ENCODE data around the gene SWT1. TPM values are rescaled to one million over a fixed set of nuclear protein-coding genes. Genes with fewer than 3 reads are reported as not detected.
A peak's percentile ranks its signal among the peaks of the same experiment; 100 is the strongest.

The SWT1 gene
- total RNA-seq: 10.9 TPM

GRCh38 chr1:185156854-185157598, at the start of gene SWT1, which contains the start of gene TRMT1L:
TSS of gene SWT1 (plus strand) at chr1:185157167. CDS start at chr1:185160842, 3,675 bp downstream.
TSS of gene TRMT1L (minus strand) at chr1:185156953. CDS start at chr1:185156712, 241 bp downstream.
- H3K9me3 ChIP-seq (ENCODE audit: low read depth, low read length): no peaks in the 10 kb centered on the region
- H3K27me3 ChIP-seq (ENCODE audit: insufficient read depth, low read length): no peaks in the 10 kb centered on the region
- H3K4me1 ChIP-seq (ENCODE audit: insufficient read depth, low read length): peaks cover 35% of the 10 kb centered on the region
- H3K4me3 ChIP-seq (ENCODE audit: low read length): peak within 1 kb of the TSS; percentile 89

- H3K4me1 ChIP-seq (ENCODE audit: insufficient read depth, low read length): no peaks in the 10 kb centered on the region
- no peaks in the 10 kb centered on the region for H3K27me3 ChIP-seq (ENCODE audit: insufficient read depth, low read length)
- peaks cover 6% of the 10 kb centered on the region for H3K9me3 ChIP-seq (ENCODE audit: low read depth, low read length)
- no peak overlapping the region for H3K4me3 ChIP-seq (ENCODE audit: low read length)
These were observed 48.6 kb upstream of the SWT1 start for GRCh38 chr1:185108321-185108720.

- Histone ChIP-seq H3K4me3 (ENCODE audit: low read length) (no peak overlapping the region), H3K27me3 (ENCODE audit: insufficient read depth, low read length) (no peaks in the 10 kb centered on the region), H3K9me3 (ENCODE audit: low read depth, low read length) (peaks cover 6% of the 10 kb centered on the region), H3K4me1 (ENCODE audit: insufficient read depth, low read length) (no peaks in the 10 kb centered on the region)
These were observed 46.8 kb upstream of the SWT1 start for GRCh38 chr1:185110145-185110544.

- H3K4me3 ChIP-seq (ENCODE audit: low read length): no peak overlapping the region
- H3K9me3 ChIP-seq (ENCODE audit: low read depth, low read length): peaks cover 6% of the 10 kb centered on the region
- no peaks in the 10 kb centered on the region for H3K27me3 ChIP-seq (ENCODE audit: insufficient read depth, low read length)
- H3K4me1 ChIP-seq (ENCODE audit: insufficient read depth, low read length): no peaks in the 10 kb centered on the region
These were observed 45.1 kb upstream of the SWT1 start for GRCh38 chr1:185111873-185112272.

- Histone ChIP-seq H3K4me3 (ENCODE audit: low read length) (no peak overlapping the region), H3K4me1 (ENCODE audit: insufficient read depth, low read length) (no peaks in the 10 kb centered on the region), H3K9me3 (ENCODE audit: low read depth, low read length) (peaks cover 6% of the 10 kb centered on the region), H3K27me3 (ENCODE audit: insufficient read depth, low read length) (no peaks in the 10 kb centered on the region)
These were observed 44.6 kb upstream of the SWT1 start for GRCh38 chr1:185112356-185112755.

GRCh38 chr1:185129708-185130107, 27.3 kb upstream of the SWT1 start:
- H3K9me3 ChIP-seq (ENCODE audit: low read depth, low read length): peaks cover 6% of the 10 kb centered on the region

GRCh38 chr1:185132534-185132933, 24.4 kb upstream of the SWT1 start:
- peaks cover 6% of the 10 kb centered on the region for H3K9me3 ChIP-seq (ENCODE audit: low read depth, low read length)

More at GRCh38 chr1:185129708-185130107, 27.3 kb upstream of the SWT1 start:
- Histone ChIP-seq H3K27me3 (ENCODE audit: insufficient read depth, low read length) (no peaks in the 10 kb centered on the region), H3K4me3 (ENCODE audit: low read length) (no peak overlapping the region), H3K4me1 (ENCODE audit: insufficient read depth, low read length) (no peaks in the 10 kb centered on the region)

GRCh38 chr1:185137896-185138545, 18.9 kb upstream of the SWT1 start:
- H3K27me3 ChIP-seq (ENCODE audit: insufficient read depth, low read length): no peaks in the 10 kb centered on the region
- H3K9me3 ChIP-seq (ENCODE audit: low read depth, low read length): peaks cover under 1% of the 10 kb centered on the region
- H3K4me1 ChIP-seq (ENCODE audit: insufficient read depth, low read length): no peaks in the 10 kb centered on the region
- no peak overlapping the region for H3K4me3 ChIP-seq (ENCODE audit: low read length)

More at GRCh38 chr1:185132534-185132933, 24.4 kb upstream of the SWT1 start:
- Histone ChIP-seq H3K4me3 (ENCODE audit: low read length) (no peak overlapping the region), H3K4me1 (ENCODE audit: insufficient read depth, low read length) (no peaks in the 10 kb centered on the region), H3K27me3 (ENCODE audit: insufficient read depth, low read length) (no peaks in the 10 kb centered on the region)

- Histone ChIP-seq H3K9me3 (ENCODE audit: low read depth, low read length) (no peaks in the 10 kb centered on the region), H3K4me3 (ENCODE audit: low read length) (no peak overlapping the region), H3K4me1 (ENCODE audit: insufficient read depth, low read length) (no peaks in the 10 kb centered on the region), H3K27me3 (ENCODE audit: insufficient read depth, low read length) (no peaks in the 10 kb centered on the region)
These were observed 17.7 kb upstream of the SWT1 start for GRCh38 chr1:185139246-185139645.

GRCh38 chr1:185144233-185144632, 12.7 kb upstream of the SWT1 start:
- no peak overlapping the region for H3K4me3 ChIP-seq (ENCODE audit: low read length)
- H3K27me3 ChIP-seq (ENCODE audit: insufficient read depth, low read length): no peaks in the 10 kb centered on the region
- no peaks in the 10 kb centered on the region for H3K4me1 ChIP-seq (ENCODE audit: insufficient read depth, low read length)
- H3K9me3 ChIP-seq (ENCODE audit: low read depth, low read length): no peaks in the 10 kb centered on the region

- peaks cover 27% of the 10 kb centered on the region for H3K4me1 ChIP-seq (ENCODE audit: insufficient read depth, low read length)
- H3K4me3 ChIP-seq (ENCODE audit: low read length): no peak overlapping the region
- H3K27me3 ChIP-seq (ENCODE audit: insufficient read depth, low read length): no peaks in the 10 kb centered on the region
- no peaks in the 10 kb centered on the region for H3K9me3 ChIP-seq (ENCODE audit: low read depth, low read length)
These were observed 5.8 kb upstream of the SWT1 start for GRCh38 chr1:185151215-185151614.

- Histone ChIP-seq H3K9me3 (ENCODE audit: low read depth, low read length) (no peaks in the 10 kb centered on the region), H3K4me1 (ENCODE audit: insufficient read depth, low read length) (peaks cover 27% of the 10 kb centered on the region), H3K4me3 (ENCODE audit: low read length) (no peak overlapping the region), H3K27me3 (ENCODE audit: insufficient read depth, low read length) (no peaks in the 10 kb centered on the region)
These were observed 4.7 kb upstream of the SWT1 start for GRCh38 chr1:185152187-185152767.

GRCh38 chr1:185154912-185155513, 2.0 kb upstream of the SWT1 start:
- H3K4me3 ChIP-seq (ENCODE audit: low read length): no peak overlapping the region
- H3K27me3 ChIP-seq (ENCODE audit: insufficient read depth, low read length): no peaks in the 10 kb centered on the region
- no peaks in the 10 kb centered on the region for H3K9me3 ChIP-seq (ENCODE audit: low read depth, low read length)
- H3K4me1 ChIP-seq (ENCODE audit: insufficient read depth, low read length): peaks cover 35% of the 10 kb centered on the region

- Histone ChIP-seq H3K27me3 (ENCODE audit: insufficient read depth, low read length) (no peaks in the 10 kb centered on the region), H3K9me3 (ENCODE audit: low read depth, low read length) (no peaks in the 10 kb centered on the region), H3K4me1 (ENCODE audit: insufficient read depth, low read length) (peaks cover 35% of the 10 kb centered on the region), H3K4me3 (ENCODE audit: low read length) (peak overlapping the region; percentile 89)
These were observed 1.2 kb upstream of the SWT1 start for GRCh38 chr1:185155600-185156287.
